GM19452 (cell line): Measurements from ENCODE around the gene NKG7.

Source experiments
- ATAC-seq: cut with Tn5 transposase; IDR thresholded peaks from one replicate; pipeline ENCODE4 v1.9.1; 2021; ENCODE audit not compliant: unreplicated experiment

The NKG7 gene

DNA sequence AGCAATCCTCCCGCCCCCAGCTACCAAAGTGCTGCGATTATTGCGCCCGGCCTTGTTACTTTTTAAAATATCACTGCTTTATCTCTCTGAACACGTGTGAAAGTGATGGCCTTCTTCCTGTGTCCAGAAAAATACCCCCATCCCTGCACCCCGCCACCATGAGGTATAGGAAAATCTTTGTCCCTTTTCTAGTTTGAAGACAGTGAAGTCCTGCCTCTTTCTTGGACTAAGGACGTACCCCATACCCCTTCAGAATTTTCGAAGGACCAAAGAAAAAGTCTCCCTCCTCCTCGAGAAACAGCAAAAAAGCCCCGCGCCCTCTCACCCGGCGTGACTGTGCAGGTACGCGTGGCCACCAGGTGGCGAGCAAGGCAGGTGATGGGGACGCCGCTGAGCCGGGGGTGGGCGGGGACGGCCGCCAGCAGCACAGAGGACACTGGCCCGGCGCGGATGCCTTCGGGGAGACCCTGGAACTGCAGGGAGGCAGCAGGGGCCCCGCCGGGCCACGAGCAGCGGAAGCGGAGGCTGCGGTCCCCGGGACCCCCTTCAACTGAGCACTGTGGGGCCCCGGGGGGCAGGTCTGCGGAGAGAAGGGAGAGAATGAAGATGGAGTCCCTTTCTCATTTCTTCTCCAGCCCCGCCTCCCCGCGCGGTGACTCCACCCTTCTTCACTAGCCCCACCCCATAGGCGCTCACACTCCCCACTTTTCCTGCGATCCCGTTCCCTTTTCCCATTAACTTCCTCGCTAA, 33.7 kb downstream of the NKG7 start:
- ATAC-seq: peak; percentile 65

DNA sequence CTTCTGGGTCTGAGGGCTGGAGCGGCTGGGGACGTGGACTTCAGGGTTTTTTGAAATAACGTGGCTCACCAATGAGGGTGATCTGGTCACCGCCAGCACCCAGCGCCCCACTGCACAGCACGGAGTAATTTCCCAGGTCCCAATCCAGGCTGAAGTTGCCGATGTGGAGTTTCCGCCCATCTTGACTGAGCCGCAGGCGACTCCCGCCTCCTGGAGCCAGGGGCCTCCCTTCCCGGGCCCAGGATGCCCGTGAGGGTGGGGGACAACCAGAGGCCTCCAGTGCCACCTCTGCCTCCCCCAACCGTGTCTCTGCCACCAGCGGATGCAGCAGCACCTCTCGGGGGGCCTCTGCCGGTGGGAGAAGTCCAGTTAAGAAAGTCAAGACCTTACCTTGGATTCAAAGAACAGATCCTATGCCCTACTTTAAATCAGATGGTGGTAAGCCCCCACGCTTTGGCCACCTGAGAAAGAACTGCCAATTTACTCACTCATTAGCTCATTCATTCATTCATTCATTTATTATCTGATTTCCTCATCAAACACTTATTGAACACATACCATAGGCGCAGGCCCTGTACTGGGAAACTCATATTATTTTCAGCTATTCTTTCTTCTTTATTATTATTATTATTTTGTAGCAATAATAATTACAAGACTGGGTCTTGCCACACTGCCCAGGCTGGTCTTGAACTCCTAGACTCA, 34.4 kb downstream of the NKG7 start:
- no peak for ATAC-seq

DNA sequence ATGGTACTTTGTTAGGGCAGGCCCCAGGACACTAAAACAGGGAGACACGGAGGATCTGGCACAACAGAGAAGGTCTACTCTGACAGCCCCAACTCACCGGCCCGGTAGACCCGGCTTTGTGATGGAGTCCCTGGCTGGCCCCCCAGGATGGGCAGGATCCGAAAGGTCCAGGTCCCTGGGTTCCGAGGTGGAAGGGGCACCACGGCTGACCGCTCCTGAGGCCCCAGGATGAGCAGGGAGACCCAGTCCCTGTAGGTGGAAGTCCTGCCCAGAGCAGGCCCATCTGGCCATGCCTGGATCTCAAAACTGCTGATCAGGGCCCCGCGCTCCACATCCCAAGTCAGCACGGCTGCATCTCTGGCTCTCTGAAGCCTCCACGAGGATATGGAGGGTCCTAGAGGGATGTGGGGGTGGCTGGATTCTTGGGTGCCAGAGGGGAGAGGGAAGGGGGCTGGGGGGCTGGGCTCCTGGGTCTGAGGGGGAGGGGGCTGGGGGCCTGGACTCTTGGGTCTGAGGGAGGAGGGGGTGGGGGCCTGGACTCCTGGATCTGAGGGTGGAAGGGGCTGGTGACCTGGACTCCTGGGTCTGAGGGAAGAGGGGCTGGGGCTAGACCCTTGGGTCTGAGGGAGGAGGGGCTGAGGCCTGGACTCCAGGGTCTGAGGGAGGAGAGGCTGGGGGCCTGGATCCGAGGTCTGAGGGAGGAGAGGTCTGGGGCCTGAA, 35.2 kb downstream of the NKG7 start:
- no peak for ATAC-seq

DNA sequence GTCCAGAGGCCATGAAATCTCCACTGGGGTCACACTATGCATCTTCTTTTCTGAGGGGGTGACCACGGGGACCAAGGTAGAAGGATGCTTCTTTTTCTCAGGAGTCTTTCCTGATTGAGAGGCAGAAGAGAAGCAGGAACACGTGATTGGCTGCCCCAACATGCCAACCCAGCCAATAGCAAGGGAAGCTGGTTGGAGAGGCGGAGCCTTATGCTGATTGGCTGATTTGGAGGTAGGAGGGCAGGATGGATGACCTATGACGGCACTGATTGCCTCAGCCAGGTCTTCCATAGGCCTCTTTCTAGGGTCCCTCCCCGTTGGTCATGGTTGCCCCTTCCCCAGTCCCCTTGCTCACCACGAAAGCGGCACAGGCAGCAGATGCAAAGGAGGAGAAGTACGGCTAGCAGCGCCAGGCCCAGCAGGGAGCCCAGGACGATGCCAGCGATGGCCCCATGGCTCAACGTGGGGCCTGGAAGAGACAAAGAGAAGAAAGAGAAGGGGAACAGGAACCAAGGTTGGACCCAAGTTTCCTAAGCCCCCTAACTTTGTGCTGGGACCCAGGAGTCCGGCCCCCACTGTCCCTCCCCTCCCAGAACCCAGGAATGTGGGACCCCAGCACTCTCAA, 38.5 kb downstream of the NKG7 start:
- ATAC-seq: no peak

GRCh38 chr19:51331716-51332115, 40.7 kb downstream of the NKG7 start:
- ATAC-seq: no peak

- no peak for ATAC-seq
Observed at GRCh38 chr19:51331193-51331592, 41.3 kb downstream of the NKG7 start.

DNA sequence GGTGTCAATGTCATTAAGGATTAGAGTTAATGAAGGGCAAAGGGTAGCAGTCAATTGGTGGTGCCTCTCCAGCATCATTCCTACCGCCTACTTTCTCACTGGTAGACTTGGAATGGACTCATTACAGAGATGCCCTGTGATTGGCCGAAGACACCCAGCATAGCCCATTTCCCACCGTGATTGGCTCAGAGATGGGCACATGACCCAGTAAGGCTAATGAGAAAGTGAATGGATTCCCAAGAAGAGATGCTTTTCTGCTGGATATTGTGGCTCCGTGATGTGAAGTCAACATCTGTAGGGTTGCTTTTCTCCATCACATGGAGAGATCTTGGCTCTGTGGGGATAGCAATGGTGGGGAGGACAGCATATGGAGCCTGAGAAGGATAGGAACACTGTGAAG, 42.1 kb downstream of the NKG7 start:
- ATAC-seq: no peak

GRCh38 chr19:51329411-51329810, 43.0 kb downstream of the NKG7 start:
- no peak for ATAC-seq

DNA sequence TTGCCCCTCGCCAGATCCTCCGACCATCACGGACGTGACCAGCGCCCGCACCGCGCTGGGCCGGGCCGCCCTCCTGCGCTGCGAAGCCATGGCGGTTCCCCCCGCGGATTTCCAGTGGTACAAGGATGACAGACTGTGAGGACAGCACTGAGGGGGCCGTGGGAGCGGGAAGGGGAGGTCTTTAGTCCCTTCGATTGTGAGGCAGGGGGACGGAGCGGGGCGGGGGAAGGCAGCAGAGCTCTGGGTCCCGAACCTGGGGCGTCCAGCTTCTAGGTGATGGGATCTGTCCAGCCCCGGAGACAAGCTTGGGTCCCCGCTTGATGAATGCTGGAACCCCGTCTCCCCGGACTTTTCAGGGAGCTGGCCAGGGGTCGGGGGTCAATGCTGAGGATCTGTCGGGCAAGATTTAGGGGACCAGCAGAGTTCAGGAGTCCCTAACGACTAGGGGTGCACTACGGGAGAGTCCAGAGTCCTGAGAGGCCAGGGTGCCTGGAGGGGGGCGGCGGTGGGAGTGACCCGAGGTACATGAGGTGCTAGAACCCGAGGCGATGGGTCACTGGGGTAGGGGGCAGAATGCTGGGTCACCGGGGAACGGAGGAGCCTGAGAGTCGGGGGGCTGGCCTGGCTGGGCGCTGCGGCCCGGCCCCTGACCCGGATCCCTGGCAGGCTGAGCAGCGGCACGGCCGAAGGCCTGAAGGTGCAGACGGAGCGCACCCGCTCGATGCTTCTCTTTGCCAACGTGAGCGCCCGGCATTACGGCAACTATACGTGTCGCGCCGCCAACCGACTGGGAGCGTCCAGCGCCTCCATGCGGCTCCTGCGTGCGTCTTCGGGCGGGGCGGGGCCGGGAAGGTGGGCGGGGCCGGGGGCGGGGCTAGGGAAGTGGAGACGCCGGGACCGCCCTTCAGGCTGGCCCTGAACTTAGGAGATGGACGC, 45.1 kb downstream of the NKG7 start:
- ATAC-seq: no peak

- ATAC-seq: no peak
Observed at GRCh38 chr19:51326216-51327065, 46.0 kb downstream of the NKG7 start.

DNA sequence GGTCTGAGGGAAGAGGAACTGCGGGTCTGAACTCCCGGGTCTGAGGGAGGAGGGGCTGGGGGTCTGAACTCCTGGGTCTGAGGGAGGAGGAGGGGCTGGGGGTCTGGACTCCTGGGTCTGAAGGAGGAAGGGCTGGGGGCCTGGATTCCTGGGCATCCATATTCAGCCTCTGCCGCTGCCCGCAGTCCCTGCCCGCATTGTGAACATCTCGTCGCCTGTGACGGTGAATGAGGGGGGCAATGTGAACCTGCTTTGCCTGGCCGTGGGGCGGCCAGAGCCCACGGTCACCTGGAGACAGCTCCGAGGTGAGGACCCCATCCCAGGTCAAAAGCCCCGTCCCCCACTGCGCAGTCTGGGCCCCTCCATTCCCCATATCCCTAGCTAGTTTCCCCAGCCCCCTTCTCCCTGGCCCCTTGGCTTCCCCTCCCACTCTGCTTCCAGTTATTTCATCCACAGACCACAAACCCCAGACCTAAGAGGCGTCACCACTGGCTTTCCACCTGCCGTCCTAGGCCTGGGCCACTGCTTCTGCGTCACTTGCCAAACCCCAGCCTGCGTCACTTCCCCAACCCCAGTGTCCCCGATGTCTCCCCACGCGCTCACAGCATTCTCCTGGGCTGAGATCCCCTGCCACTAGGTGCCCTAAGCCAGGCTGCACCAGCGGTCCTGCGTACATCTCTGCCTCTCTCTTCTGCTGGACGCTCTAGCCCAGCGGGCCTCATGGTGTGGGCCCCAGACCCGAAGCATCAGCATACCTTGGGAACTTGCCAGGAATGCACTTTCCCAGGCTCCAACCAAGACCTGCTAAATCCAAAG, 47.1 kb downstream of the NKG7 start:
- no peak for ATAC-seq

DNA sequence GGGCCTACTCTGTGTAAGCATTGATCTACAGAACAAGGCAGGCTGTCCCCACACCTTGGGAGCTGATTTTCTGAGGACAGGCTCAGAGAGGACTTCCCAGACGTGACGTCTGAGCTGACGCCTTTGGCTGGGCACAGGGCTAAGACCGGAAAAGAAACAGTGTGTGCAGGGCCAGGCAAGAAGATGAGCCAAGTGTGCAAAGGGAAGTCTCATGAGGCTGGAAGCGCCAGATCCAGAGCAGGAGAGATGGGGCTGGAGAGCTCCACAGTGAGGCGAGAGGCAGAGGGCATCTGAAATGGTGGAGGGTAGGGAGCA, 48.3 kb downstream of the NKG7 start:
- ATAC-seq: no peak

- no peak for ATAC-seq
Observed at GRCh38 chr19:51323481-51324166, 48.8 kb downstream of the NKG7 start.

DNA sequence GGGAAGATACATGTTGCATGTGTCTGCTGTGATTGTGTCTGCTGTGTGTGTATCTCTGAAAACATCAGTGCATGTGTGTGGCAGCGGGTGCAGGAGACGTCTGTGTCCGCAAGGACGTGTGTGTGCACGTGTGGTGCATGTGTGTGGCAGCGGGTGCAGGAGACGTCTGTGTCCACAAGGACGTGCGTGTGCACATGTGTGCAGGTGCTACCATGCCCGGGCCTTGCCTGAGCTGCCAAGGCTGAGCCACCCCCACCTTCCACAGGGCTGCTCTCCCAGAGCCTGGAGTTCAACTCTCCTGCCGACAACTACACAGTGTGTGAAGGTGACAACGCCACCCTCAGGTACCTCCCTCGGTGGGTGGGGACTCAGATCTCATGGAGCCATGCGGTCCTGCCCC, 50.7 kb downstream of the NKG7 start:
- no peak for ATAC-seq
